Myocyte (in vitro differentiated cells): Measurements from ENCODE around the gene SYT17. TPM values are rescaled to one million over a fixed set of nuclear protein-coding genes. Genes with fewer than 3 reads are reported as not detected.
"Not testable (repeated sequence)": the region's sequence is repeated elsewhere in the genome, so short reads cannot be mapped to it uniquely, and the experiment has no call there.

Source experiments
- DNase-seq: peaks from one replicate; pipeline ENCODE4 v3.0.0-alpha.2; 2012; ENCODE audit warnings: low read depth
- total RNA-seq: library from RNA; depleted of rRNA; stranded (reverse); fragments of >200 nt; gene quantifications from 2 replicates; pipeline ENCODE4 v1.2.3, GENCODE V29; 2014

Gene SYT17
- total RNA-seq, 1 donor from 2014 or later = 0.19 TPM

GRCh38 chr16:19173059-19173458 lies 5.0 kb downstream of the SYT17 start:
- no peak for DNase-seq

- DNase-seq = no peak
Measured at GRCh38 chr16:19173649-19174383, 5.8 kb downstream of the SYT17 start.

GRCh38 chr16:19174478-19174877 lies 6.4 kb downstream of the SYT17 start:
- DNase-seq = no peak

GRCh38 chr16:19175492-19176262 lies 7.6 kb downstream of the SYT17 start:
- no peak for DNase-seq

GRCh38 chr16:19177111-19177739 lies 9.2 kb downstream of the SYT17 start:
- DNase-seq = no peak

GRCh38 chr16:19179546-19180490 lies 11.8 kb downstream of the SYT17 start:
- peak; percentile 55 for DNase-seq

GRCh38 chr16:19180741-19181140 lies 12.7 kb downstream of the SYT17 start:
- no peak for DNase-seq

- no peak for DNase-seq
Measured at GRCh38 chr16:19182481-19182880, 14.4 kb downstream of the SYT17 start.

GRCh38 chr16:19183187-19183586 lies 15.1 kb downstream of the SYT17 start:
- no peak for DNase-seq

GRCh38 chr16:19184823-19185509 lies 16.9 kb downstream of the SYT17 start:
- DNase-seq = peak; percentile 24

- no peak for DNase-seq
Measured at GRCh38 chr16:19185510-19185851, 17.4 kb downstream of the SYT17 start.

- no peak for DNase-seq
Measured at GRCh38 chr16:19186408-19186807, 18.4 kb downstream of the SYT17 start.

- DNase-seq = not testable (repeated sequence)
Measured at GRCh38 chr16:19187961-19188360, 19.9 kb downstream of the SYT17 start.

- DNase-seq = no peak
Measured at GRCh38 chr16:19188406-19188805, 20.4 kb downstream of the SYT17 start.

- no peak for DNase-seq
Measured at GRCh38 chr16:19192865-19193264, 24.8 kb downstream of the SYT17 start.

- no peak for DNase-seq
Measured at GRCh38 chr16:19196871-19197270, 28.8 kb downstream of the SYT17 start.

GRCh38 chr16:19203374-19203966 lies 35.4 kb downstream of the SYT17 start:
- DNase-seq = no peak

- no peak for DNase-seq
Measured at GRCh38 chr16:19210280-19210924, 42.4 kb downstream of the SYT17 start.

- no peak for DNase-seq
Measured at GRCh38 chr16:19210968-19211367, 42.9 kb downstream of the SYT17 start.

- DNase-seq = no peak
Measured at GRCh38 chr16:19212059-19212458, 44.0 kb downstream of the SYT17 start.
